ENCODE data around the gene ZNF30. TPM values are rescaled to one million over a fixed set of nuclear protein-coding genes. Genes with fewer than 3 reads are reported as not detected.
"Not testable (repeated sequence)": the region's sequence is repeated elsewhere in the genome, so short reads cannot be mapped to it uniquely, and the experiment has no call there.

Gene ZNF30
- total and polyA plus RNA-seq, 3 donors from 2014 or later: 2.0 to 4.8 (median 3.3) TPM

GRCh38 chr19:34969721-34970120, 43.0 kb downstream of the ZNF30 start:
- DNase-seq: no peak
- intact Hi-C loops (cut with DNase I; ENCODE audit: low total_unique reads): no loop called here
- no peaks in the 10 kb centered on the region for H3K27me3 ChIP-seq

DNA sequence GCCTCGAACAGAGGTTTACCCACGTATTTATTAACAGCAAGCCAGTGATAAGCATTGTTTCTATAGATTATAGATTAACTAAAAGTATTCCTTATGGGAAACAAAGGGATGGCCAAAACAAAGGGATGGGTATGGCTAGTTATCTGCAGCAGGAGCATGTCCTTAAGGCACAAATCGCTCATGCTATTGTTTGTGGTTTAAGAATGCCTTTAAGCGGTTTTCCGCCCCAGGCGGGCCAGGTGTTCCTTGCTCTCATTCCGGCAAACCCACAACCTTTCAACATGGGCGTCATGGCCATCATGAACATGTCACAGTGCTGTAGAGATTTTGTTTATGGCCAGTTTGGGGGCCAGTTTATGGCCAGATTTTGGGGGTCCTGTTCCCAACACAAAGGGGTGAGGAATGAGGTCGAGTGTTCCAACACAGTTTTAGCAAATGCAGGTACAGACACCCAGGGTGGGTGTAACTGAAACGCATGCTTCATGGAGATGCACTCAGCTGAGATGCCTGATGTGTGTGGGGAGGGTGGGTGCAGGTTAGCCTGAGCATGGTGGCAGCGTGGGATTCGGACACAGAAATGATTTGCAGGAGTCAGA, 43.6 kb downstream of the ZNF30 start:
- DNase-seq; H3K4me1 ChIP-seq; H3K36me3 ChIP-seq (ENCODE audit: low read depth, missing control alignments); intact Hi-C loops (cut with DNase I; ENCODE audit: low total_unique reads); H3K9me3 ChIP-seq; H3K4me3 ChIP-seq; H3K27me3 ChIP-seq; H3K27ac ChIP-seq: not testable (repeated sequence)
- WGBS, 2 donors: 91 to 94% methylated on average over 12 of the region's 12 CpGs

More at GRCh38 chr19:34969721-34970120, 43.0 kb downstream of the ZNF30 start:
- WGBS, 2 donors: 88 to 96% methylated on average over 6 of the region's 6 CpGs
- H3K4me3 ChIP-seq: no peak overlapping the region
- H3K4me1 ChIP-seq: no peaks in the 10 kb centered on the region
- no peak overlapping the region for H3K27ac ChIP-seq
- H3K9me3 ChIP-seq: no peaks in the 10 kb centered on the region
- TF ChIP-seq CTCF (IDR thresholded peaks at IDR 0.05) (no peak), POLR2A (IDR thresholded peaks at IDR 0.05) (no peak)
- H3K36me3 ChIP-seq (ENCODE audit: low read depth, missing control alignments): no peaks in the 10 kb centered on the region

- Histone ChIP-seq H3K4me3 (no peak overlapping the region), H3K27me3 (no peaks in the 10 kb centered on the region), H3K27ac (no peak overlapping the region), H3K36me3 (ENCODE audit: low read depth, missing control alignments) (no peaks in the 10 kb centered on the region), H3K4me1 (no peaks in the 10 kb centered on the region), H3K9me3 (no peaks in the 10 kb centered on the region)
- no peak for TF ChIP-seq CTCF (IDR thresholded peaks at IDR 0.05)
- no peak for TF ChIP-seq POLR2A (IDR thresholded peaks at IDR 0.05)
- 90 to 94% methylated on average over 7 of the region's 7 CpGs for WGBS, 2 donors
- intact Hi-C loops (cut with DNase I; ENCODE audit: low total_unique reads): no loop called here
- no peak for DNase-seq
These were observed 45.5 kb downstream of the ZNF30 start for GRCh38 chr19:34972163-34972705.

GRCh38 chr19:34974646-34975045, 47.9 kb downstream of the ZNF30 start:
- intact Hi-C loops (cut with DNase I; ENCODE audit: low total_unique reads): no loop called here
- TF ChIP-seq POLR2A (IDR thresholded peaks at IDR 0.05) (no peak), CTCF (IDR thresholded peaks at IDR 0.05) (no peak)
- no peak overlapping the region for H3K4me3 ChIP-seq
- no peaks in the 10 kb centered on the region for H3K27me3 ChIP-seq
- 73 to 83% methylated on average over 5 of the region's 5 CpGs for WGBS, 2 donors
- no peaks in the 10 kb centered on the region for H3K9me3 ChIP-seq
- H3K36me3 ChIP-seq (ENCODE audit: low read depth, missing control alignments): no peaks in the 10 kb centered on the region
- no peak overlapping the region for H3K27ac ChIP-seq
- no peaks in the 10 kb centered on the region for H3K4me1 ChIP-seq
- no peak for DNase-seq

DNA sequence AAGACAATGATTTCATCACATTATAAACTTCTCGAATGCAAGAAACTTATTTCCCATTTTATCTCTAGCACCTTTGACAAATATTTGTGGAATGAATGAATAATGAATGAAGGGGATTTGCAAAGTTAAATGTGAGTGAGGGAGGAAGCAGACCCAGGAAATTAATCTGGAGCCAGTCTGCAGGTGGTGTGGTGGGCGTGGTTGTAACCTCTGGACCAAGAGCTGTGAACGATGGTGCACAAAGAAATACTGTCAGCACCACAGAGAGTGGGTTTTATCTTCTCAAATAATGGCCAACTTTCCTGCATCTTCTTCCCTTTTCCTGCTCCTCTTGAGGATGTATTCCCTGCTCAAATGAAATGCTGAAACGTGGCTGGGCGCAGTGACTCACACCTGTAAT, 48.4 kb downstream of the ZNF30 start:
- Histone ChIP-seq H3K27me3 (no peaks in the 10 kb centered on the region), H3K9me3 (no peaks in the 10 kb centered on the region), H3K4me3 (no peak overlapping the region), H3K36me3 (ENCODE audit: low read depth, missing control alignments) (no peaks in the 10 kb centered on the region), H3K4me1 (no peaks in the 10 kb centered on the region), H3K27ac (no peak overlapping the region)
- TF ChIP-seq CTCF (IDR thresholded peaks at IDR 0.05): no peak
- TF ChIP-seq POLR2A (IDR thresholded peaks at IDR 0.05): no peak
- DNase-seq: no peak
- WGBS, 2 donors: 77 to 83% methylated on average over 5 of the region's 5 CpGs
- intact Hi-C loops (cut with DNase I; ENCODE audit: low total_unique reads): no loop called here

Data from testis (tissue), 3 donors.